K562 (cell line): Measurements from ENCODE around the gene HOXB7. TPM values are rescaled to one million over a fixed set of nuclear protein-coding genes. Genes with fewer than 3 reads are reported as not detected.

Source experiments
- REST ChIP-seq, 2 experiments: fragments of 450-650 bp; formaldehyde crosslinking in 1 of 2; IDR thresholded peaks; 2 replicates each; pipeline versions ENCODE4 v1.4.0 to v1.6.1; 2014 to 2020; ENCODE audit warnings: mild to moderate bottlenecking in 2 of 2, borderline replicate concordance in 1 of 2, low read depth in 1 of 2
- polyA plus RNA-seq, 8 experiments: library from polyadenylated mRNA; depleted of rRNA in 4 of 8; stranded (reverse) in 5 of 8; unstranded in 3 of 8; fragments of >200 nt; fragmentation: Nextera tagmentation in 2 of 8; fragmentation: Illumina TruSeq in 1 of 8; extraction: Ambion mirVana in 2 of 8; extraction: Trizol in 1 of 8; gene quantifications; 2 replicates each; pipeline versions ENCODE4 v1.2.1 to v1.2.3, GENCODE V29; 2011 to 2014; ENCODE audit warnings: inconsistent platforms in 1 of 8, missing spikeins in 1 of 8
- total RNA-seq, 7 experiments: library from RNA; depleted of rRNA in 6 of 7; stranded (reverse); fragments of >200 nt in 6 of 7; fragmentation: Illumina TruSeq in 2 of 7; extraction: Trizol in 2 of 7; gene quantifications; 2 replicates each; pipeline versions ENCODE4 v1.2.1 to v1.2.3, GENCODE V29; 2011 to 2021; ENCODE audit warnings: low replicate concordance in 1 of 7

Gene HOXB7
- total and polyA plus RNA-seq, 9 of the 15 experiments (the other 6 are each of a cell fraction or from before 2014, with no cell fraction given), result 5.5 to 16.7 (median 8.3) TPM

DNA sequence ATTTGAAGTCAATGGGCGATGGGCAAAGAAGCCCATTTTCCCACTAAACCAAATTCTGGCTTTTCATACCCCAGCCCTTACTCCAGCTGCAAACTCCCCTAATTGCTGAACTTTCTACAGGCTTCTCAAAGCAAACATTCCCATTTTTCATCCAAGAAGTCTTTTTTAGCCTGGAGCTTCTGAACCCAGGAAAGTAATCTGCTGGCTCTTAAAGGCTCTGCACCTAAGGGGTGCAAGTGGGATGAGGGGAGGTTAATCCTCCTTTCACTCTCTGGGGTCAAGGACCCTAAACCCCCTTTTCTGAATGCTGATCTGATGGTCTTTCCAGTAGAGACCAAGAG, 2.4 kb downstream of the HOXB7 start (continued):
- TF ChIP-seq REST (IDR thresholded peaks at IDR 0.05; ENCODE audit: borderline replicate concordance), result no peak
- TF ChIP-seq REST (CRISPR knock-in tag; IDR thresholded peaks at IDR 0.05; ENCODE audit: low read depth), result no peak
